Activated T-cell treated with anti-CD3 and anti-CD28 coated beads for 24 hours (primary cell): ENCODE measurements around the gene SLC17A1.

Experiments used
- DNase-seq: peaks from one replicate; pipeline ENCODE4 v3.0.0-alpha.2; 2020; ENCODE audit warnings: low read depth

Gene SLC17A1, protein sequence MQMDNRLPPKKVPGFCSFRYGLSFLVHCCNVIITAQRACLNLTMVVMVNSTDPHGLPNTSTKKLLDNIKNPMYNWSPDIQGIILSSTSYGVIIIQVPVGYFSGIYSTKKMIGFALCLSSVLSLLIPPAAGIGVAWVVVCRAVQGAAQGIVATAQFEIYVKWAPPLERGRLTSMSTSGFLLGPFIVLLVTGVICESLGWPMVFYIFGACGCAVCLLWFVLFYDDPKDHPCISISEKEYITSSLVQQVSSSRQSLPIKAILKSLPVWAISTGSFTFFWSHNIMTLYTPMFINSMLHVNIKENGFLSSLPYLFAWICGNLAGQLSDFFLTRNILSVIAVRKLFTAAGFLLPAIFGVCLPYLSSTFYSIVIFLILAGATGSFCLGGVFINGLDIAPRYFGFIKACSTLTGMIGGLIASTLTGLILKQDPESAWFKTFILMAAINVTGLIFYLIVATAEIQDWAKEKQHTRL

GRCh38 chr6:25831532-25832306, at the start of gene SLC17A1:
SLC17A1 (minus strand) TSS chr6:25832052; CDS start chr6:25830557, 1,495 bp downstream.
- no peak for DNase-seq

GRCh38 chr6:25880601-25881000, 48.7 kb upstream of the SLC17A1 start:
- DNase-seq = no peak

- no peak for DNase-seq
These were observed 47.0 kb upstream of the SLC17A1 start for GRCh38 chr6:25878721-25879322.

DNA sequence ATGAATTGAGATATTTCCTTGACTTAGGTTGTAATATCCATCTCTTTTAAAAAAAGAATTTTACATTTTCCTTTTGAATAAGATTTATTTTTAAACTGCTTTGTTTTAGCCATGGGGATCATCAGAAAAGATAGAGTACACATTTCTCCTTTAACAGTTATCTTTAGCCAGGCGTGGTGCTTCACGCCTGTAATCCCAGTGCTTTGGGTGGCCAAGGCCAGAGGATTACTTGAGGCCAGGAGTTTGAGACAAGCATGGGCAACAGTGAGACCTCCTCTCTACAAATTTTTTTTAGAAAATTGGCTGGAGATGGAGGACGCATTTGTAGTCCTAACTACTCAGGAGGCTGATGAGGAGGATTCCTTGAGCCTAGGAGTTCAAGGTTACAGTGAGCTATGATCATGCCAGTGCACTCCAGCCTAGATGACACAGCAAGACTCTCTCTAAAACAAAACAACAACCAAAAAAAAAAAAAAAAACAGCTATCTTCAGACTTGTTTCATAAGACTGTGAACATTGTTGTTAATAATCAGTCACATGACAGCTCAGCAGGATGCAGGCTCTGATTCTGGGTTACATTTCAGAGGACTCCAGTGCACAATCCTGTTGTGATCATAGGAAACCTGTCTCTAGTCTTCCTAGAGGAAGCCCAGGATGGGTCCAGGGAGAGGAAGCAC, 44.2 kb upstream of the SLC17A1 start:
- no peak for DNase-seq

DNA sequence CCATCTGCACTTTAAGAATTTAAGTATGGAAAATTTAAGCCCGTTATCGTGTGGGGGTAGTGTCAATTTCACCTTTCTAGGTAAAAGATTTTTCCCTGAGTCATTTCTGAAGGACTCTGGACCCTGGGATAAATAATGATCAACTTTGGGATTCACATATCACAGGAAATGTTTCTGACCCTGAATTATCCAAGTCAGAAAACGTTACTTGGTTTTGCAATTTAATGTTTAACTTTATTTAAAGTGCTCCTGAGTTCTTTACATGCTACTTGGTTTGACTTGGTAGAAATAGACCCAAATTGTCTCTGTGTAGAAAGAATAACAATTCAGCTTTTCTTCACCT, 43.7 kb upstream of the SLC17A1 start:
- DNase-seq = no peak

DNA sequence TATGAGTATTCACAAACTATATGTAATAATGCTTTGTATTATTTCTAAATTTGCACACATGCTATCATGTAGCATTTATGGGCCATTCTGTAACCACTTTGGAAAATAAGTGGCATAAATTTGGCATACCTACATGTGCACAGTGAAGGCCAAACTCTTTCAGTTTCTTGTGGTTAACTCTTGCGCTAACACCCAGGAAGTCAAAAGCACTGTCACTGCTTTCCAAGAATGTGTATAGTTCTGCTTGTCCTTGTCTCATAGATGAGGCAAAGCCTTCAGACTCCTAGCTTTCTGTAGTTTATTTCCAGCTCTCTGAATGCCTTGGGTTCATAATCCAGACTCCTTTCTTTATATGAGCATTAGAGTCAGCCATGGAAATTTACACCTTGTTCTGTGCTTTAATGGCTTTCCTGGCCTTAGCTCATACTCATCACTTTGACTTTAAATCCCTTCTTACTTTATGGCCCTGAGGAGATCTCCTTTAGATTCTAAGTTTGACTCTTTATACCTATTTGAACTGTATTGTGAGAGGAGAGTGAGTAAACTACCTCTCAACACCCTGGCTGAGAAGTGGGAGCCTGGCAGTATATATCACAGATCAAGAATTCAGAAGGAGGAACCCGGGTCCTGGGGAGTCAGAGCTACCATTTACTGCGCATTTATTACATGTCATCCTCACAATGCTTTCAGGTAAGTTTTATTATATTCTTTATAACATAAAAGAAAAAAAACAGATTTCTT, 43.1 kb upstream of the SLC17A1 start:
- no peak for DNase-seq

DNA sequence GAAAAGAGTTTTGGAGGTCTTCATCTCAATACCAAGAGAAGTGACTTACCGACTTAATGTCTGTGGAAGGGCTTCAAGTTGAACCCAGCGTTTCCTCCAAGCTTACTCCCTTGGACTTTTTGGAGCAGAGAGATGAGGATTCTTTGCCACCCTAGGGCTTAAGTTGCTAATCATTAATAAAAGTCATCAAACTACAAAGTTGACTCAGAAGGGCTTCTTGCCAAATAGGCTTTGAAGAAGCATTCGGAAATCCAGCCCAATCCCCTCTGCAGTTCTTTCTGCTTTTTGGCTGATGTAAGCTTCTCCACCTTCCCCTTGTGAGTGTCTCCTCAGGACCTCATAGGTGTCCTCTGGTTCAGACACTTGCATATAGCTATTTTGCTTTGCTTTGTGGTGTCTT, 42.3 kb upstream of the SLC17A1 start, which contains the start of gene SLC17A3:
SLC17A3 (minus strand) TSS at position 126 of the 400 bp plus-strand sequence. CDS start 5,856 bp downstream, outside the sequence.
- no peak for DNase-seq

DNA sequence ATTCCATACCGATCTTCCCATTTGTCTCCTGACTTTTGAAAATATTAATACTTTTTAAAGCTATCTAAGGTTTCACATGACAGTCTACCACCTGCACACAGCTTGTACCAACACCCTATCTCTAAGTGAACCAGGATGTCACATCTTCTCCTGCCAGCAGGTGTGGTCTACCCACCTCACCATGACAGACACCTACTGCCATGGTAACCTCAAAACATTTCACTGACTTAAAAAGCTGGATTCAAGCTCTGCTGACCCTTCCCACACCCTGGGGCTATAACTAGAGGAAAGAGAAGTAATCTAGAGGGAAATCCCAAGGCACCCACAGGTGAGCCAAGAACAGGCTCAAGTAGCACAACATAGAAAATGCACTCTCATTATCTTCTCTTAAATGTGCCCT, 41.0 kb upstream of the SLC17A1 start:
- DNase-seq = no peak

- no peak for DNase-seq
These were observed 38.0 kb upstream of the SLC17A1 start for GRCh38 chr6:25869840-25870239.

GRCh38 chr6:25868436-25869183, 36.8 kb upstream of the SLC17A1 start:
- DNase-seq = no peak

GRCh38 chr6:25866011-25866410, 34.2 kb upstream of the SLC17A1 start:
- DNase-seq = no peak

GRCh38 chr6:25863360-25863759, 31.5 kb upstream of the SLC17A1 start:
- DNase-seq = no peak

DNA sequence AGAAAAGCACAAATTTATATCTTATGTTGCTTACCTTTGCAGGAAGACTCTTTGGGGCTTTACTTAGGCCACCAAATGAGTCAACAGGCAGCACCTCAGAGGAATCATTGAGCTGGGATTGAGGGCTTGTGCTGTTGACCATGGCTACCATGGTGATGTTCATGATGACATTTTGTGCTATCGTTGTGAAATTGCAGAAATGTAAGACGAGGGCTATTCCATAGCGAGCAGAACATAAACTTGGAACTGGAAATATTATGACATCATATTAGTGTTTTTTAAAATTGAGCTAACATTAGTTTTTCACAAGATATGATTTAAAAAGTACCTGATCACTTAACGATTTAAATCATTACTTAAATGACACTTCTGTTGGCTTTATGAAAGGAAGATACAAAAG, 30.3 kb upstream of the SLC17A1 start:
- no peak for DNase-seq

DNA sequence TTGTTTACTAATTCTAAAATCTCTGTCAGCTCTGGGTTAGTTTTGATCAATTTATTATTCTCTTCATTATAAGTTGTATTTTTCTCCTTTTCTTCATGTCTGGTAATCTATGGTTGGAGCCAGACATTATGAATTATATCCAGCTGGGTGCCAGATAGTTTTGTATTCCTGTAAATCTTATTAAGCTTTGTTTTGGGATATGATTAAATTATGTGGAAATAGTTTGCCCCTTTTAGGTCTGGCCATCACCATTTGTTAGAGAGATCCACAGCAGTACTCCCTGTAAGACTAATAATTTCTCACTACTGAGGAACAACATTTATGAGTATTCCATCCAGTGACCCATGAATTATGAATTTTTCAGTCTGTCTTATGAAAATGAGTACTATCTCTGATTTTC, 20.9 kb upstream of the SLC17A1 start:
- DNase-seq = no peak

GRCh38 chr6:25851961-25852360, 20.1 kb upstream of the SLC17A1 start:
- no peak for DNase-seq

GRCh38 chr6:25844518-25844917, 12.7 kb upstream of the SLC17A1 start:
- DNase-seq = no peak

DNA sequence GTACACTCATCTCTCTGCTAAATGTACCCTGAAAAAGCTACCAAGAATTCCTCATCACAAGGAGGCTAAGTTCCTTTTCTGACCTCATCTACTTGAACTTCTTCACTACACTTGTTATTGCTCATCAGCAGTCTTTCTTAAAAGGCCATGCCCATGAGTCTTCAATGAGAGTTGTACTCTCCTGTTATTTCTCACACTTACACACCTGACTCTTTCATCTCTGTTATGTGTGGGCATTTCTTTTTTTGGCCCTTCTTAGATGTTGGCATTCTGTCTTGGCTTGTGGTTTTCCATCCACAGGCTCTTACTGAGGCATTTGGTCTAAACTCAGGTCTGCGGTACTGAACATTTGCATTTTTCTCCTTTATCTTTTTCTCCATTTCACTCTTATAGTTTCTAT, 10.7 kb upstream of the SLC17A1 start:
- DNase-seq = no peak

GRCh38 chr6:25835442-25836283, 3.8 kb upstream of the SLC17A1 start:
- no peak for DNase-seq

DNA sequence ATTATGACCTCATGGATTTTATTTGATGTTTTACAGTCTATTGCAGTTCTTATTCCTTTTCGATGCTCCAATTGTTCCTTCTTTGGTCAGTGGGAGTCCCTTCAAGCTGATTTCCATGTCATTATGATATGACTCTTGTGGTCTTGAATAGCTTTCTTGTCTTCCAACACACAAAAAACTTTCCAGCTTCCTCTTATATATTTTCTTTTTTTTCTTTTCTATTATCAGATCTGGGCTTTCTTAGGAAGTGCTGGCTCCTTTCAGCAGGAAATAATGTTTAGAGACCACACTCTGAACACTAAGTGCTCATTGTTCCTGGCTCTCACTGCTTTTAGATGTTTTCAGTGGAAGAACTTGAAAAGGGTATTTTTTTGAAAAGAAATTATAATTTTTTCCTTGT, 3.1 kb upstream of the SLC17A1 start:
- no peak for DNase-seq

GRCh38 chr6:25833136-25833535, 1.3 kb upstream of the SLC17A1 start:
- no peak for DNase-seq
